ENCODE results near the gene ARHGEF16.

Gene ARHGEF16

GRCh38 chr1:3453891-3454810, at the start of gene ARHGEF16:
TSS of gene ARHGEF16 (plus strand) at chr1:3454665. CDS start at chr1:3463085, 8,420 bp downstream.
- DNase-seq (ENCODE audit: low read depth in 2 of 2): peak in 1 of 2 donors; percentile 15

- no peak for DNase-seq (ENCODE audit: low read depth in 2 of 2)
These were observed 49.7 kb upstream of the ARHGEF16 start for GRCh38 chr1:3404801-3405200.

- DNase-seq (ENCODE audit: low read depth in 2 of 2): no peak
These were observed 49.0 kb upstream of the ARHGEF16 start for GRCh38 chr1:3405491-3405890.

- no peak for DNase-seq (ENCODE audit: low read depth in 2 of 2)
These were observed 48.2 kb upstream of the ARHGEF16 start for GRCh38 chr1:3405974-3406867.

- no peak for DNase-seq (ENCODE audit: low read depth in 2 of 2)
These were observed 47.4 kb upstream of the ARHGEF16 start for GRCh38 chr1:3407021-3407420.

- DNase-seq (ENCODE audit: low read depth in 2 of 2): no peak
These were observed 45.7 kb upstream of the ARHGEF16 start for GRCh38 chr1:3408751-3409266.

GRCh38 chr1:3409366-3410141, 44.9 kb upstream of the ARHGEF16 start:
- DNase-seq (ENCODE audit: low read depth in 2 of 2): no peak

GRCh38 chr1:3410142-3410925, 44.1 kb upstream of the ARHGEF16 start:
- no peak for DNase-seq (ENCODE audit: low read depth in 2 of 2)

- DNase-seq (ENCODE audit: low read depth in 2 of 2): no peak
These were observed 42.7 kb upstream of the ARHGEF16 start for GRCh38 chr1:3411806-3412205.

GRCh38 chr1:3412376-3412775, 42.1 kb upstream of the ARHGEF16 start:
- no peak for DNase-seq (ENCODE audit: low read depth in 2 of 2)

GRCh38 chr1:3413975-3414710, 40.3 kb upstream of the ARHGEF16 start:
- DNase-seq (ENCODE audit: low read depth in 2 of 2): no peak

GRCh38 chr1:3415260-3416090, 39.0 kb upstream of the ARHGEF16 start:
- DNase-seq (ENCODE audit: low read depth in 2 of 2): no peak

GRCh38 chr1:3417082-3417739, 37.3 kb upstream of the ARHGEF16 start:
- DNase-seq (ENCODE audit: low read depth in 2 of 2): no peak

GRCh38 chr1:3417934-3418333, 36.5 kb upstream of the ARHGEF16 start:
- no peak for DNase-seq (ENCODE audit: low read depth in 2 of 2)

- no peak for DNase-seq (ENCODE audit: low read depth in 2 of 2)
These were observed 35.9 kb upstream of the ARHGEF16 start for GRCh38 chr1:3418600-3418999.

GRCh38 chr1:3419415-3420204, 34.9 kb upstream of the ARHGEF16 start:
- no peak for DNase-seq (ENCODE audit: low read depth in 2 of 2)

- DNase-seq (ENCODE audit: low read depth in 2 of 2): no peak
These were observed 34.1 kb upstream of the ARHGEF16 start for GRCh38 chr1:3420218-3420951.

All from stimulated activated CD8-positive, alpha-beta memory T cell treated with anti-CD3 and anti-CD28 coated beads, Interleukin-2, amount 100 ng/mL, for 48 hours (primary cell).